Activated gamma-delta T cell treated with Interleukin-2 at 50 U/mL for 16 hours (primary cell): ENCODE results near the gene NLGN1.

ENCODE experiments used
- DNase-seq: peaks from one replicate; pipeline ENCODE4 v3.0.0-alpha.2; 2020

The NLGN1 gene

DNA sequence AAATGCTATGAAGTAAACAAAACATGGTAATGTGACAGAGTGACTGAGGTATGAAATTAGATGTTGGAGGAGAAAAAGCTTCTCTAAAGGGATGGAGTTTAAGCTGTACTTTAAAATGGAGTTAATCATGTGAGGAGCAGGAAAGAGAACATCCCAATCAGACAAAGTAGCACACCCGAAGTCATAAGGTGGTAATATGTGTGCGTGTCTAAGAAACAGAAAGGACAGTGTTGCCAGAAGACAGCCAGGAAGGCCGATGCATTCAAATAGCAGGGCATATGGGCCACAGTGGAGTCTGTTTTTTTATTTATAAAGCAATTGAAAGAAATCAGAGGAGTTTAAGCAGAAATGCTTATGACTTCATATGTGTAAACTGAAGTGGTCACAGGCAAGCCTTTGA lies 376.3 kb downstream of the NLGN1 start:
- DNase-seq = no peak

DNA sequence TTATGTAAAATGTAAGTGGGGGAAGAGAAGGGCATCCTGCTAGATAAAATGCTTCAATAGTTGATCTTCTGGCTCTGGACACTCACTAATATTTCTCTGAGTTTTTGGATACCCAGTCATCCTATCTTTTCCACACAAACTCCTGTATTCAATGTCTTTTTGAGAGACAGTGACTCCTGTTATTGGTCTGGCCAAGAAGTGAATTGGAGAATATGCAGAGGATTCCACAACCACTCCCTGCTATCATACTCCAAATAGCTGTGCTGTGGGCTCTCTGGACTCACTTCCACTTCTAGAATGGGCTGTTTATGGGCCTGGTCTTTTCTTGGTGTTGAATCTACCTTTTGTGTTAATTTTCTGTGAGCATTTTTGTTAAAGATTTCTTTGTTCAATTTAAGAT lies 376.8 kb downstream of the NLGN1 start:
- DNase-seq = no peak

DNA sequence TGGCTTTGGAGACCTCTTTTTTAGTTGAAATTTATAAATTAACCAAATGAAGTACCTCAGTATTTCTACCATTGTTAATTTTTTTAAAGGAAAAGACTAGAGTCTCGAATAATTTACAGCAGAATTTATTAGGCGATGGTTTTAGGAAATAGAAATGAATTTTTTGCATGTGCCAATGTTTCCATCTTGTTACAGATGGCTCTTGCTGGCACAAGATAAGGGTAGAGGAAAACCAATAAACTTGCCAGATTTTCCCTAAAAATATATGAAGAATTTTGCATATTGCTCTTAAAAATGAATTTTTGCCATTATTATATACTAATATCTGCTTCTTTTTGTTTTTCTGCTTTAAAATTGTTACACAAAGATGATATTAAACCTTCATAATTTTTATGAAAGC lies 380.7 kb downstream of the NLGN1 start:
- no peak for DNase-seq

DNA sequence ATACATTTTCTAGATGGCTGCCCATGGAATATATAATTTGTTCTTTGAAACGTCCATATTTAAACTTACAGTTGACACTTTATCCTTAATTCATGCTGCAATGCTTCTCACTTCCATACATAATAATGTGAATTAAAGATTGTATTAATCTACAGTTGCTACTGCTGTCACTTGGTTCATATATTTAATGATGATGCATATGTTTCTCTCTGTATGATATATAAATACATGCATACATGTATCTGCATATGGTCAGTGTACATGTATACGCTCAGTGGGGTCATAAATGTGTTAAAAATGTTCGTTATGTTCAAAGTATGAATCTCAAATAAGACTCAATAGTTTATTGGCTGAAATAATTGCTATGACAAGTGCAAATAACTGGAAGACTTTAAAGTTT lies 382.5 kb downstream of the NLGN1 start:
- DNase-seq = no peak

DNA sequence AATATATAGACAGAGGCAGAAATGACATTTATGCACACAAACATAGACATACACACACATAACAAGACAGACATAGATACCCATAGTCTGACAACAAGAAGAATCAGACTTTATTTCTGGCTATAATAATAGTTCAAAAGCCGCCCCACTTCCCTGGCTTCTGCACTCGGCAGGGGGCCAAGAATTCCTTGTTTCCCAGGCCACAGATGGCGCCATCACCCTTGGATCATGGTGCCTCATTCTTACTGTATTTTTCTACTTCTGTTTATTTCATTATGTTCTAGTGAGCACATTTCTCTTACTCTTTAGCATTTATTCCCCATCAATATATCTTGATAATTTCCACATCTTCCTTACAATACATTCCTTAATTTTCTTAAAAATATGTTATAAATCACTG lies 387.5 kb downstream of the NLGN1 start:
- DNase-seq = no peak

DNA sequence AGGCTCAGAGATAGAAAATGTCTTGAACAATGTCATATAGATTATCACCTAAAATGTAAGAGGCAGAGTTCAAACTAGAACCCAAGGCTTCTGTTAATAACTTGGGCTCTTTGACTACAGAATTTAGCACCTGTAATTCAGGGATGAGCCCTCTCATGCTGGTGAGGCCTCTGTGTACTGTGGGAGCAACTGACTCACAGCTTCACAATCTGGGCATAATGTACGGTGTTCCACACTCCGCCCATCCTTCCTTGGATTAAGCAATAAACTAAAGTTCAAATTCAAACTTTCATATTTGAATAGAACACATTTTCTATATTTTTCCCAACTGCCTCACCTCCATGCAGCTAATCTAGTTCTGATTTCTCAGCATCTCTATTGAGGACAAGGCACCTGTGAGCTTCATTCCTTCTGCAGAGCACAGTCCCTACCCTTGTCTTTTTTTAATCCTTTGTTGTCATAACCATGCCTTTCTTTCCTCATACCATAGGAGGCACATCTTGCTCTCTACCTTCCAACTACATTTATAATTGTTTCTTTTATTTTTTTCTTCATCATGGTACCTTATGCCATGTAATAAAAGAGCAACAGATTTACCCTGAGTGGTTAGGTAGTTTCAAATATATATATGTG lies 392.1 kb downstream of the NLGN1 start:
- DNase-seq = no peak

DNA sequence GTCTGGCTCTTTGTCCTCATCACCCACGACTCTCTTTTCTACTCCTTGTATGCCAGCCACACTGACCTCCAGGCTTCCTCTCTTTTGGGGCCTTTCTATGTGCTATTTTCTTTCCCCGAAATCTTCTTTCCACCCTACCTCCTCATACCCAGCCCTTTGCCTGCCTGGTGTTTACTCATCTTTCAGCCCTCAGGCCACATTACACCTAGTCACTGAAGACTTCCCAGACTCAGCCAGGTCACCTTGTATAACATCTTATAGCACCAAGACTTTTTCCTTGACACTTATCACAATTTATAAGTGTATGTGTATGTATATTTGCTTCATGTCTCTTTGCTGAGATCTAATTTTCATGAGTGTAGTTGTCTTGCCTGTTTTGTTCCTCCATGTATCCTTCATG lies 396.4 kb downstream of the NLGN1 start:
- DNase-seq = no peak

DNA sequence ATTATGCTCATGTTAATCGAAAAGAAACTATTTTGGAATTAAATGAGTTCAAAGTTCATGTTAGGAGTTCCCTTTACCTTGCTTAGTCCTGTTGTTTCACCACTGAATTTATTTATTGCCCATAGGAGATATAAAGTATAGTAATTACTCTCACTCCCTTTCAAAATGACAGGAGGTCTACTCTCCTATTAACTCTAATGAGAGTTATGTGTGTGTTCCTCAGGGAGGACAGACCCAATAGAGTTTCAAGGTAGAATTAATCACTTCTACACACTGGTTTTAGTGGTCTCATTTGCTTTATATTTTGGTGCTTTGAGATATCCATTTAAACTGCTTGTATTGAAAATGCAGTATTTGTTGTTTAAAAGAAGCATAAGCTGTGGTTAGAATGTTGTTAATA lies 398.9 kb downstream of the NLGN1 start:
- no peak for DNase-seq

DNA sequence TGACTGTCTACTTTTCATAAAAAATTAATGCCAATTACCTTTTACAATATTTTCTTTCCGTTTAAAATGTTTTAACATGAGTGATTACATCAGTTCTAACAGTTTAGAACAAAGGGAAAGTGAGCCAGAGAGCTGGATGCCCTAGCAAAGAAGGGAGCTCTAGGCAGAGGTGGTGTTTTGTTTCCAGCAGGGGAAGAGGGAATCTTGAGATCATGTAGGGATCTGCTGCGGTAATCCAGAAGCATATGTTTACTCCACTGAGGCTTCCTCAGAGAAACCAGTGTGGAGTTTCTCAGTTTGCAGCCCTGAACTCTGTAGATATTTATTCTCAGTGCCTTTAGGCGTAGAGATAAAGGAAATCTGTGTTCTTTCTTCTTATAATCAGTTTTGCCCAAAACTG lies 399.3 kb downstream of the NLGN1 start:
- DNase-seq = no peak

DNA sequence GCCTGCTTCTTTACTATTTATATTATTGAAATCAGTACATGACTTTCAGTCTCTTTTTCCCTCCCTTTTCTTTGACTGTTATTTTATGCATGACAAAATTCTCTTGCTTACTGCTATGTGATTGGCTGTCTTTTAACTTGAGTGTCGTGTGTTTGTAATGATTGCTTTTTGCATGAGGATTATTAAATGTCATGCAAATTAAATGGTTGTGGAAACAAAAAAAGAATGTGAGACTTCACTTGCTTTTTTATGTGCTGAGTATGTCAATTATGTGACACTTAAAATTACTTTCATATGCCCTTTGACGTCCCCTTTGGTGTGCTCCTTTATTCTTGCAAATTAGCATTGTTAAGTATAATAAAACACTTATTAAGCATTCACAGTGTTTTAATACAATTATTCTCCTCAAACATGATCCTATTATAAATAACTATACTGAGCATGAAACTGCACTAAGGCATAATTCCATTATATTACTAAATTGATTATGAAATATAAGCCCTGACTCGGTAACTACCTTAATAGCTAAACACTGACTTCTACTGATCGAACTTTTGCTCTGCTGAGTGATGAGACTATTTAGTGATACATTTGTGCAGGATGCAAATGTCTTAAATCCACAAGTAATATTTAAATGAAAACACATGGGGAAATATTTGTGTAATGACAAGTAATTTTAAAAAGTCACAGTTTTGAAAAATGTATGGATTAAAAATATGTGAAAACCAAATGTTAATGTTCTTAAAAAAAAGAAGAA lies 401.7 kb downstream of the NLGN1 start:
- no peak for DNase-seq

DNA sequence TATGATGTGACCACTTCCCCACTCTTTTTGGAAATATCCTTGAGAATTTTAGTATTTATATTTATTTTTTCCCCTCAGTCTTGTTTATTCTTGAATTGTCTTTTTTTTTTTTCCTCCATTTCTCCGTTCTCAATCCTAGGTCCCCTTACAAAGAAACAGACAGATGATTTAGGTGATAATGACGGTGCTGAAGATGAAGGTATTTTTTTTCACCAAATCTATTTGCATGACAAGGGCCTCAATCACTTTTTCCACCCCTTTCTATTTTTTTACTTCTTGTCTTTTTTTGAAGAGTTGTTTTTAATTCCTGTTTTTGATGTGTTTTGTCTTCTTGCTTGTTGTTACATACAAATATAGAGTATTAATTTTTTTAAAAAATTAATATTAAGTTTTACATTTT lies 402.6 kb downstream of the NLGN1 start:
- DNase-seq = no peak

DNA sequence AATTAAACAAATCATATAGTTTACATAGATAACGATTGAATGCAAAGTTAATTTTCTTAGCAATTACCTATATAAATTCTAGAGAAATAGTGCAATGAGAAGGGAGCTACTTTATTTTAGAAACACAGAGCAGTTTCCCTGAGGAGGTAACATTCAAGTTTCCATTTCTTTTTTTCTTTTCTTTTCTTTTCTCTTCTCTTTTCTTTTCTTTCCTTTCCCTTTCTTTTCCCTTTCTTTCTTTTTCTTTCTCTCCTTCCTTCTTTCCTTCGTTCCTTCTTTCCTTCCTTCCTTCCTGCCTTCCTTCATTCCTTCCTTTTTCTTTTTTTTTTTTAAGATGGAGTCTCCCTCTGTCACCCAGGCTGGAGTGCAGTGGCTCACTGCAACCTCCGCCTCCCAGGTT lies 417.3 kb downstream of the NLGN1 start:
- no peak for DNase-seq

DNA sequence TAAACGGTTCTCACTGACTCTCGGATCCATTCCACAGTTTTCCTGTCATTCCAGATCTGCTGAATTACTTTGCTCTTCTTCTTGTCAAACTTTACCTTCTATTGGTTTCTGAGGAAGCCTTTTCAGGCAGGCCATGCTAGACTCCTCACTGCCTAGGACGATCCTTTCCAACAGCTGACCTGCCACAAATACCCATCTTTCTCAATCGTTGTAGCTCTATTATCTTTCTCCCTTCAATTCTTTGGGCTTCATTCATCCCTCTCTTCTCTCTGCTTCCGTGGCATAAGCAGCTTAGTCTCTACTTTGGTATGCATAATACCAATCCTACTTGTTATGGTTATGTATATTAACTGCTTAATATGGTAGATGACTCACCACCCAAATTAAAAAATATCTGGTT lies 421.8 kb downstream of the NLGN1 start:
- no peak for DNase-seq

DNA sequence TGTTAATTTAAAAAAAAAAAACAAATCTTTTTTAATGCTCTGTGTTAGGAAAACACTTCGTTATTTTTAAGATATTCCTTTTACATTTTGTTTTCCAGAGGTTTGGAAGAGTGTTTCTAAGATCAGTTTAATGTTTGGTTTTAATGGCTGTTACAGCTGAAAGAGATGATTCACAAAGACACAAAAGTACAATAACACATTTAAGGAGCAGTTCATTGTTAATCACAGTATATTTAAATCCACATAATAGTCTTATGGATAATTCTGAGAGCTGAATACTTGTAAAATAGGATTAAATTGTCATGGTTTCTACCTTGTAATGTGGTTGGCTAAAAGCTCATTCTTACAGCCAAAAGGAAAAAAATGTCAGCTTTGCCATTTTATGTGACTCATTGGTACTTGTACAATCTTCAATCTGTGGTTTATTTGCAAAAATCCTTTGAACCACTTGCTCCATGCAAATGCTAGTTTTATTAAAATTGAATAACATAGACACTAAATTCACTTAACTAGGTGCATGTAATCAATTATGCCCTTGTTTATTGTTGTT lies 426.4 kb downstream of the NLGN1 start:
- no peak for DNase-seq

DNA sequence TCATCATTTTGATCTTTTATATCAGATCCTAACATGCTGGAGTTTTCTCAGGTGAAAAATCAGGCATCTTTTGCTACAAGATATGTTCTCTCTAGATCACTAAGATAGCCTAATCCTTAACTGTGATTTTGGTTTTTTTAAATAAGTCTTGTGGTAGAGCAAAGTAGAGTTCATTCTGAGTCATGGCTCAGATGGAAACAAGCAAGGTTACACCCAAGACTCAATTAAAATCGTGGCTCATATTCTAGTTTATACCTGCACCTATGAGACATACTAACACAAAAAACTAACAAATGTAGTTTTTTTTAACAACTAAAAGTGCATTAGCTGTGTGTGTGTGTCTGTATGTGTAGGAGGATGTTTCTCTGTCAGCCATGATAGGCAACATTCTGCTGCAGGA lies 428.2 kb downstream of the NLGN1 start:
- no peak for DNase-seq

DNA sequence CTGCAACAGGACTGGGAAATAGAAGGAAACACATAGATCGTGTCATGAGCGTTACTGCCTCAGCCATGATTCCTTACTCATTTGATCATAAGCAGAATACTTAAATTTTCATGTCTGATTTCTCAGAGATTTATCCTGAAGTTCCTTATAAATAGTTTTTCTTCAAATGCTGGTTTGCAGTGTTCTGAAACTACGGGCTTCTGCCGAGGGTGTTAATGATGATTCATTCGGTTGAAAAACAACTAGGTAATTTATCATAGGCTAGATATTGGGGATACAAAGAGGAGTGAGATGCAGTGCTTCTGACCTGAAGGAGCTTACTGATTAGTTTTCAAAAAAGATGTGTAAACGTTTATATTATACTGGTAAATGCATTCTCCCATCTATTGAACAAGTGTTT lies 428.9 kb downstream of the NLGN1 start:
- no peak for DNase-seq

DNA sequence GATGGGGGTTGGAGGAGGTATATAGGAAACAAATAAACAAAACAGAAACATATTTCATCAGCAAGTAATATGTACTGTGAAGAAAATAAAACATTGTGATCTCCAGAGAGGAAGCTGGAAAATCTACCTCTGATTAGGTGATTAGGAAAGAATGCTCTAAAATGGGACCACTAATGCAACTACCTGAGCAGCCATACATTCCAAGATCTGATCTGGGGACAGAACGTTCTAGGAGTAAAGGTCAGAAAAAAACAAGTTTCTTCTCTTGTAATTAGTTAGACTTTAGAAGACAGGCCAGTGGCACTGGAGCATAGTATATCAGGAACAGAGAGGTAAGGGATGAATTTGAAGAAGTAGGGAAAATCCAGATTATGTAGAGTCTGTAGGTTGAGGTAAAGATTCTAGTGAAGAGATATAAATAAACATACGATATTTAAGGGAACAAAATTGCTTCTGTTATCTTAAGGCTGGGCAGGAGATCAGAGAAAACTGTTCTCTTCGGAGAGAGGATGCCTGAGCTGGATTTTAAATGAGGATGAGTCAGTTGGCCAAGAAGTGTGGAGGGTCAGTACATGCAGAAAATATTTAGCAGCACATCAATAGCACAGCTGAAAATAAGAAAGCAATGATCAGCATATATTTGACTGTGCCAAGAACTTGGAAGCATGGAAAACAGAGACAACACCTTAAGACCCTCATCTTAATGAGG lies 429.5 kb downstream of the NLGN1 start:
- no peak for DNase-seq

DNA sequence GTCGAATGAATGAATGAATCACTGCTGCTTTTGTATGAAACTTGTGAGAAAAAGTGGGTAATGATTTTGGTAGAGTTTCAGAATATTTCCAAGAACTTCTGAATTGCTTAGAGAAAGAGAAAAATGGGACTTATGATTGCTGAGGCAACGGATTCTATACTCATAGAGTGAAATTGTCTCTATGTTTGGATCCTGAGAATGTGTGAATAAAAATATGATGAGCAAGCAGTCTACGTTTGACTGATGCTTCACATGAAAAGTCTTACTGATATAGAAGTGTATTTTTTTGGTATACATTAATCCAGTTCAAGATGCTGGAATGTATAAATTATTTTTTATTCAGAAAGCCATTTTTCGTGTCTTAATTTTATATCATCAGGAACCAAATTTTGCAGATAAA lies 441.1 kb downstream of the NLGN1 start:
- DNase-seq = no peak

DNA sequence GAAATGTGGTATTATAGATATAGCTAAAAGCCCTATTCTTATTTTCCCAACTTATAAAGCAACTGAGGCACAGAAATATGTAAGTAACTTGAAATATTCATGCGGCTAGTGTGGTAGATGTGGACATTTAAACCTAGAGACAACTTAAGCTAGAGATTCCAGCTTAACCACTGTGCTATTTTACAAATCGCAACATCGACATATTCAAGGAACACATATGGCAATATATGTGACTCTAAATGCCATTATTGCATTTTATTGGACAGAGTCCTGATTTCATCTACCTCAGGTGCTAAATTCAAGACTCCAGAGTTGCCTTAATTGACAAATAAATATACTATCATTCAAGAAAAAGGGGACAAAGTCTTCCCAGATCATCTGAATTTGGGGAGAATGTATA lies 442.3 kb downstream of the NLGN1 start:
- DNase-seq = no peak

DNA sequence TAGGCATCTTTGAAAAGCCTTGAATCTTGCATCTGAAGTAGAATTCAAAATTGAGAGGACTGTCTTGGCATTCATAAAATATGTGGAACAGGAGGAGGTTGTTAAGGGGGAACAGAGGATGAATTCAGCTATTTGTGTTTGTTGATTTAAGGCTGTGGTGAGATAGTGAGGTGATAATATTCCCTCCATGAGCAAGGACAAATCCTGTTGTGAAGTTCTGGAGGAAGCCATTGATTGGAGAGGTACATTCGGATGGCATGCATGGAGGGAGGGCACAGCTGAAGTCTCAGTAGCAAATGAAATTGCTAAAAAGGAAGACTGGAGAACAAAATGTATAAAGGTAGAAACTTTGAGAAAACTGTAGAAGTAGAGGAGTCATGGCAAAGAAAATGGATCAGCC lies 443.8 kb downstream of the NLGN1 start:
- DNase-seq = no peak

DNA sequence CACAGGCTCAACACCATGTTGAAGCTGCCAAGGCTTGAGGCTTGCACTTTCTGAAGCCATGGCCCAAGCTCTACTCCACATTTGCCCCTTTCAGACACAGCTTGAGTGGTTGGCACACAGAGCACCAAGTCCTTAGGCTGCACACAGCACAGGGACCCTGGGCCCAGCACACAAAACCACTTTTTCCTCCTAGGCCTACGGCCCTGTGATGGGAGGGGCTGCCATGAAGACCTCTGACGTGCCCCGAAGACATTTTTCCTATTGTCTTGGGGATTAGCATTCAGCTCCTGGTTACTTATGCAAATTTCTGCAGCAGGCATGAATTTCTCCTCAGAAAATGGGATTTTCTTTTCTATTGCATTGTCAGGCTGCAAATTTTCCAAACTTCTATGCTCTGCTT lies 445.5 kb downstream of the NLGN1 start:
- DNase-seq = no peak

DNA sequence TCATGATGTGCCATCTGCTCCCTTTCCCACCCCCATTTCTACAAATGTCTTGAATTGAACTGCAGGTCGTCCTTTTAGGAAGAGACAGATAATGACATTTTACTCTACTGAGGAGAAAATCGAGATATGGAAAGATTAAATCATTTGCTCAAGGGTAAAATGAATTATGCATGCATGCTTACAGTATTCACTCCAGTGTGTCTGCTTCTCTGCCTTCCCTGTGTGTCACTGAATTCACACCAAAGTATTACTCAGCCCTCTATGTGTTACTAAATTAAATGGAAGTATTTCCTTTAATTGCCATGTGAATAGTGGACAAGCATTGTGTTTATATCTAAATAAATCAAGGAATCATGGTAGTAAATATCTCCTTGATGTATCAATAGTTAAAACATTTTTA lies 449.0 kb downstream of the NLGN1 start:
- no peak for DNase-seq

DNA sequence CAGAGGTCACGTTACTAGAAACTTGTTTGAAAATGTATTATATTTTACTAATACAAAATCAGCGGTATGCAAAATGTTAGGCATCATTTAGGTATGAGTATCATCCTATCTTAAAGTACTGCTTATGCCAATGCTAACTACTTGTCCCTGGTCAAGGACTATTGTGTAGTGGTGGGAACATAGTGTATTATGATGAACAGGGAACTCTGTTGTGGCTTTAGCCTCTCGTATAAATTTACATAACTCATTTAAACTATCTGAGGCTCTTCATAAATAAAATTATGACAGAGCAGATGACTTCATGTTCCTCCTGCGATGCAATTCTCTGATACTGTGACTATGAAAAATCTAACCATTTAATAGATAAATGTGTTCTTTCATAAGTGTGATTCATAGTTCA lies 451.9 kb downstream of the NLGN1 start:
- DNase-seq = no peak

DNA sequence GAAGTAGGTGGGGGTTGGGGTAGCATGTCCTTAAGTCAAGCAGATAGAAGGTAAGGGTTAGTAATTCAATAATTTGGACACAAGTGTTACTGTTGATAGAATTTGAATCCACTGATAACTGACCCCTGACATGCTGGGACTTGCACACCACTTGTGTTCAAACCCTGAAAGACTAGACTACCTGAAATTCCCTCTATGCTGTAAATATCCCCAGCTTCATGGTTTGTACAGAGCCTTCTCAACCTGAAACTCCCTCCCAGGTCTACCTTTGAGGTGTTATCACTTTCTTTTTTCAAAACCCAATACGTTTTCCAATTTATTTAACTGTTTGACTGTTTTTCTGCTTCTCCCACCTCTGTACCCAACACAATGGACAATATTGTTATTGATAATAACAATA lies 459.6 kb downstream of the NLGN1 start:
- DNase-seq = no peak
